GM12878 (cell line): Measurements from ENCODE around the gene RRH. TPM values are rescaled to one million over a fixed set of nuclear protein-coding genes. Genes with fewer than 3 reads are reported as not detected.

Experiments
- ATAC-seq: fragments of 200-7000 bp; cut with Tn5 transposase; 3 replicates; pipeline ENCODE4 v1.9.1; 2020; ENCODE audit warnings: mild to moderate bottlenecking, moderate library complexity
- BruUV-seq: library from RNA; stranded (reverse); fragments of 400-500 nt; replicated peaks from 2 replicates; lab custom pipeline; 2021; lab: Mats Ljungman, UMichigan
- CTCF ChIA-PET: fragments of 300-600 bp; sonication (Branson Sonifier 250); formaldehyde crosslinking; extraction: SDS; loops from one replicate; lab custom pipeline; 2021; ENCODE audit warnings: inconsistent platforms; lab: Yijun Ruan, JAX
- POLR2A ChIA-PET: fragments of 350-600 bp; formaldehyde crosslinking; extraction: SDS; loops from one replicate; lab custom pipeline; 2021; ENCODE audit warnings: inconsistent platforms; lab: Charles Lee
- RAD21 ChIA-PET: fragments of 300-600 bp; sonication (Branson Sonifier 250); formaldehyde crosslinking; loops from one replicate; lab custom pipeline; 2023; ENCODE audit warnings: antibody characterized with exemption; ENCODE audit not compliant: unreplicated experiment; lab: Charles Lee
- SMC1A ChIA-PET: fragments of 300-600 bp; sonication (Branson Sonifier 250); formaldehyde crosslinking; loops from one replicate; lab custom pipeline; 2023; ENCODE audit not compliant: unreplicated experiment, uncharacterized antibody; lab: Charles Lee
- DNase-seq: peaks from one replicate; pipeline ENCODE4 v3.0.0-alpha.2; 2011; ENCODE audit warnings: low read depth, low spot score
- FAIRE-seq: peaks from 3 replicates; lab custom pipeline; 2011; peaks lifted over from hg19 to GRCh38; lab: Jason Lieb, UNC
- H2AFZ ChIP-seq: 2 replicates; pipeline ENCODE4 v1.6.0; 2011; ENCODE audit warnings: low read depth, low read length, control low read depth; ENCODE audit not compliant: control insufficient read depth
- H3K27ac ChIP-seq: 2 replicates; pipeline ENCODE4 v1.5.1; 2011; ENCODE audit warnings: control low read depth; ENCODE audit not compliant: control insufficient read depth, insufficient read depth
- H3K27me3 ChIP-seq, 2 experiments: replicated peaks in 1 of 2; 2 replicates each; pipeline versions ENCODE4 v1.6.0 to v1.6.1; 2011; ENCODE audit warnings: low read length in 1 of 2; ENCODE audit not compliant: control insufficient read depth in 2 of 2, insufficient read depth in 2 of 2
- H3K36me3 ChIP-seq, 2 experiments: 2 replicates each; pipeline ENCODE4 v1.5.1; 2011; ENCODE audit warnings: low read length in 1 of 2; ENCODE audit not compliant: control insufficient read depth in 2 of 2, insufficient read depth in 2 of 2
- H3K4me1 ChIP-seq: 2 replicates; pipeline ENCODE4 v1.6.1; 2011; ENCODE audit warnings: mild to moderate bottlenecking, low read length, moderate library complexity, mixed read lengths; ENCODE audit not compliant: control insufficient read depth, insufficient read depth
- H3K4me2 ChIP-seq: 2 replicates; pipeline ENCODE4 v1.6.0; 2011; ENCODE audit warnings: control low read depth; ENCODE audit not compliant: control insufficient read depth, insufficient read depth
- H3K4me3 ChIP-seq: fragments of 200-600 bp; sonication (generic); 2 replicates; pipeline ENCODE4 v1.5.1; 2016
- H3K79me2 ChIP-seq: 2 replicates; pipeline ENCODE4 v1.6.0; 2011; ENCODE audit warnings: low read length; ENCODE audit not compliant: control insufficient read depth, insufficient read depth
- H3K9ac ChIP-seq: 2 replicates; pipeline ENCODE4 v1.8.0; 2011; ENCODE audit warnings: low read length, control low read depth, mixed read lengths; ENCODE audit not compliant: control insufficient read depth, insufficient read depth
- H3K9me3 ChIP-seq: replicated peaks from 3 replicates; pipeline ENCODE4 v1.5.1; 2011; ENCODE audit warnings: mild to moderate bottlenecking, low read length; ENCODE audit not compliant: control insufficient read depth, insufficient read depth
- H4K20me1 ChIP-seq: 2 replicates; pipeline ENCODE4 v1.6.0; 2011; ENCODE audit not compliant: control insufficient read depth, insufficient read depth
- NRF1 ChIP-seq: conservative IDR thresholded peaks from 2 replicates; pipeline ENCODE4 v1.6.1; 2011; ENCODE audit warnings: mild to moderate bottlenecking, low read depth, low read length, improper control_type of control experiment
- POU2F2 ChIP-seq: IDR thresholded peaks from 3 replicates; pipeline ENCODE4 v1.6.1; 2011; ENCODE audit warnings: low read depth, mild to moderate bottlenecking, low read length, borderline replicate concordance
- RBBP5 ChIP-seq: fragments of 200-600 bp; sonication (generic); conservative IDR thresholded peaks from 2 replicates; pipeline ENCODE4 v1.6.1; 2016
- in situ Hi-C: fragments of 300-500 bp; cut with MboI; formaldehyde crosslinking; loops from 9 replicates; pipeline ENCODE4 v1.14.3; 2018; ENCODE audit warnings: mixed read lengths
- intact Hi-C: fragments of 100-400 bp; cut with micrococcal nuclease; formaldehyde crosslinking; loops from one replicate; pipeline ENCODE4 v1.14.2; 2022; ENCODE audit not compliant: unreplicated experiment
- polyA plus RNA-seq, 11 experiments: library from polyadenylated mRNA; depleted of rRNA in 4 of 11; unstranded in 6 of 11; stranded (reverse) in 5 of 11; fragments of >200 nt; fragmentation: Nextera tagmentation in 4 of 11; fragmentation: Illumina TruSeq in 1 of 11; extraction: Ambion mirVana in 4 of 11; extraction: Trizol in 1 of 11; gene quantifications; 1 replicate in 1 of 11; 2 replicates in 10 of 11; pipeline versions ENCODE4 v1.2.1 to v1.2.3, GENCODE V29; 2011 to 2016; ENCODE audit warnings: inconsistent platforms in 2 of 11, missing spikeins in 2 of 11, low read depth in 1 of 11
- total RNA-seq, 4 experiments: library from RNA; depleted of rRNA in 3 of 4; stranded (reverse); fragments of >200 nt in 3 of 4; fragmentation: Illumina TruSeq in 1 of 4; extraction: Trizol in 1 of 4; gene quantifications; 2 replicates each; pipeline versions ENCODE4 v1.2.1 to v1.2.3, GENCODE V29; 2013 to 2021

Gene RRH
- total and polyA plus RNA-seq, 10 of the 15 experiments (the other 5 are each of a cell fraction or from before 2014, with no cell fraction given): 0.06 to 0.24 (median 0.12) TPM; not detected in 6

GRCh38 chr4:109890076-109890475 lies 62.3 kb downstream of the RRH start:
- H3K4me1 ChIP-seq: no peaks in the 10 kb centered on the region
- in situ Hi-C loops: no loop called here
- ChIA-PET SMC1A (interaction anchor here (1.0 kb wide), 1 partner anchor 404 kb away, joined by 3 read pairs; no protein-coding TSS in a partner anchor), RAD21 (no interaction called here), CTCF (no interaction called here), POLR2A (no interaction called here)
- no peaks in the 10 kb centered on the region for H3K36me3 ChIP-seq
- no peak overlapping the region for H3K9ac ChIP-seq
- H3K79me2 ChIP-seq: no peaks in the 10 kb centered on the region
- H2AFZ ChIP-seq: no peak overlapping the region
- BruUV-seq: no TSS peak
- FAIRE-seq: no peak
- no peak overlapping the region for H3K4me3 ChIP-seq
- H3K27ac ChIP-seq: no peak overlapping the region
- intact Hi-C loops: no loop called here
- TF ChIP-seq RBBP5 (no peak), POU2F2 (no peak), NRF1 (no peak)
- ATAC-seq: no peak
- no peak overlapping the region for H3K4me2 ChIP-seq
- H4K20me1 ChIP-seq: no peaks in the 10 kb centered on the region
- DNase-seq: no peak
- H3K27me3 ChIP-seq: no peaks in the 10 kb centered on the region
- no peaks in the 10 kb centered on the region for H3K9me3 ChIP-seq

Other genes starting within 250 kb of the RRH start
- 24.0 and 33.7 TPM in 2 replicates for gene CASP6, start 124.5 kb upstream of the RRH start, total RNA-seq (2014; rRNA removed)
- gene CASP6, start 124.5 kb upstream of the RRH start, total RNA-seq (2014; rRNA removed; fragmentation: Illumina TruSeq; extraction: Trizol): 23.2 and 26.3 TPM in 2 replicates
- gene CASP6, start 124.5 kb upstream of the RRH start, total RNA-seq (2021): 18.1 and 20.0 TPM in 2 replicates
- 66.8 and 78.1 TPM in 2 replicates for gene CASP6, start 124.5 kb upstream of the RRH start, polyA plus RNA-seq (2011; rRNA removed)
- gene CASP6, start 124.5 kb upstream of the RRH start, polyA plus RNA-seq (2014; fragmentation: Illumina TruSeq; extraction: Trizol): 34.0 and 44.0 TPM in 2 replicates
- 10 to 100 TPM; 20.0 to 23.2 TPM for gene CASP6, start 124.5 kb upstream of the RRH start, polyA plus RNA-seq (2014; fragmentation: Nextera tagmentation; extraction: Ambion mirVana)
- gene CASP6, start 124.5 kb upstream of the RRH start, polyA plus RNA-seq (2014; rRNA removed): 22.9 and 27.9 TPM in 2 replicates
- gene CASP6, start 124.5 kb upstream of the RRH start, polyA plus RNA-seq (2016; fragmentation: Nextera tagmentation; extraction: Ambion mirVana): 10 to 100 TPM; 51.2 to 56.2 TPM
- 6.7 and 7.6 TPM in 2 replicates for gene PLA2G12A, start 97.9 kb upstream of the RRH start, total RNA-seq (2014; rRNA removed)
- gene PLA2G12A, start 97.9 kb upstream of the RRH start, total RNA-seq (2014; rRNA removed; fragmentation: Illumina TruSeq; extraction: Trizol): 14.6 and 18.7 TPM in 2 replicates
- gene PLA2G12A, start 97.9 kb upstream of the RRH start, total RNA-seq (2021): 16.5 and 18.4 TPM in 2 replicates
- 30.9 and 36.8 TPM in 2 replicates for gene PLA2G12A, start 97.9 kb upstream of the RRH start, polyA plus RNA-seq (2011; rRNA removed)
- gene PLA2G12A, start 97.9 kb upstream of the RRH start, polyA plus RNA-seq (2014; fragmentation: Illumina TruSeq; extraction: Trizol): 8.5 and 12.3 TPM in 2 replicates
- 1 to 10 TPM; 3.7 to 6.2 TPM for gene PLA2G12A, start 97.9 kb upstream of the RRH start, polyA plus RNA-seq (2014; fragmentation: Nextera tagmentation; extraction: Ambion mirVana)
- 9.7 and 14.5 TPM in 2 replicates for gene PLA2G12A, start 97.9 kb upstream of the RRH start, polyA plus RNA-seq (2014; rRNA removed)
- gene PLA2G12A, start 97.9 kb upstream of the RRH start, polyA plus RNA-seq (2016; fragmentation: Nextera tagmentation; extraction: Ambion mirVana): 10 to 100 TPM; 34.4 to 35.7 TPM
- gene CFI, start 26.0 kb upstream of the RRH start, total RNA-seq (2014; rRNA removed): not detected in 2 replicates
- gene CFI, start 26.0 kb upstream of the RRH start, total RNA-seq (2014; rRNA removed; fragmentation: Illumina TruSeq; extraction: Trizol): not detected in 2 replicates
- 0.28 and 0.32 TPM in 2 replicates for gene CFI, start 26.0 kb upstream of the RRH start, total RNA-seq (2021)
- gene CFI, start 26.0 kb upstream of the RRH start, polyA plus RNA-seq (2011; rRNA removed): 0.10 and 0.15 TPM in 2 replicates
- not detected in 2 replicates for gene CFI, start 26.0 kb upstream of the RRH start, polyA plus RNA-seq (2014; fragmentation: Illumina TruSeq; extraction: Trizol)
- not detected for gene CFI, start 26.0 kb upstream of the RRH start, polyA plus RNA-seq (2014; fragmentation: Nextera tagmentation; extraction: Ambion mirVana)
- not detected in 2 replicates for gene CFI, start 26.0 kb upstream of the RRH start, polyA plus RNA-seq (2014; rRNA removed)
- gene CFI, start 26.0 kb upstream of the RRH start, polyA plus RNA-seq (2016; fragmentation: Nextera tagmentation; extraction: Ambion mirVana): not detected
- gene GAR1, start 12.2 kb upstream of the RRH start, total RNA-seq (2014; rRNA removed): 11.5 and 11.7 TPM in 2 replicates
- gene GAR1, start 12.2 kb upstream of the RRH start, total RNA-seq (2014; rRNA removed; fragmentation: Illumina TruSeq; extraction: Trizol): 13.8 and 14.7 TPM in 2 replicates
- 27.2 and 29.0 TPM in 2 replicates for gene GAR1, start 12.2 kb upstream of the RRH start, total RNA-seq (2021)
- gene GAR1, start 12.2 kb upstream of the RRH start, polyA plus RNA-seq (2011; rRNA removed): 30.6 and 37.6 TPM in 2 replicates
- gene GAR1, start 12.2 kb upstream of the RRH start, polyA plus RNA-seq (2014; fragmentation: Illumina TruSeq; extraction: Trizol): 55.2 and 60.0 TPM in 2 replicates
- 10 to 100 TPM; 16.6 to 20.5 TPM for gene GAR1, start 12.2 kb upstream of the RRH start, polyA plus RNA-seq (2014; fragmentation: Nextera tagmentation; extraction: Ambion mirVana)
- gene GAR1, start 12.2 kb upstream of the RRH start, polyA plus RNA-seq (2014; rRNA removed): 44.3 and 45.1 TPM in 2 replicates
- gene GAR1, start 12.2 kb upstream of the RRH start, polyA plus RNA-seq (2016; fragmentation: Nextera tagmentation; extraction: Ambion mirVana): 10 to 100 TPM; 59.1 to 76.3 TPM
- gene LRIT3, start 20.1 kb downstream of the RRH start, total RNA-seq (2014; rRNA removed): 0.11 TPM in 1 of 2 replicates, not detected in the other
- 0.05 TPM in 1 of 2 replicates, not detected in the other for gene LRIT3, start 20.1 kb downstream of the RRH start, total RNA-seq (2014; rRNA removed; fragmentation: Illumina TruSeq; extraction: Trizol)
- gene LRIT3, start 20.1 kb downstream of the RRH start, total RNA-seq (2021): not detected in 2 replicates
- gene LRIT3, start 20.1 kb downstream of the RRH start, polyA plus RNA-seq (2011; rRNA removed): 0.13 and 0.20 TPM in 2 replicates
- 0.06 TPM in 1 of 2 replicates, not detected in the other for gene LRIT3, start 20.1 kb downstream of the RRH start, polyA plus RNA-seq (2014; fragmentation: Illumina TruSeq; extraction: Trizol)
- gene LRIT3, start 20.1 kb downstream of the RRH start, polyA plus RNA-seq (2014; fragmentation: Nextera tagmentation; extraction: Ambion mirVana): not detected
- gene LRIT3, start 20.1 kb downstream of the RRH start, polyA plus RNA-seq (2014; rRNA removed): 0.10 and 0.14 TPM in 2 replicates
- gene LRIT3, start 20.1 kb downstream of the RRH start, polyA plus RNA-seq (2016; fragmentation: Nextera tagmentation; extraction: Ambion mirVana): under 1 TPM in 1 of 2 experiments, not detected in 1; 0.04 TPM
- 0.11 and 0.90 TPM in 2 replicates for gene EGF, start 84.9 kb downstream of the RRH start, total RNA-seq (2014; rRNA removed)
- gene EGF, start 84.9 kb downstream of the RRH start, total RNA-seq (2014; rRNA removed; fragmentation: Illumina TruSeq; extraction: Trizol): 0.13 and 0.55 TPM in 2 replicates
- 0.05 and 0.23 TPM in 2 replicates for gene EGF, start 84.9 kb downstream of the RRH start, total RNA-seq (2021)
- gene EGF, start 84.9 kb downstream of the RRH start, polyA plus RNA-seq (2011; rRNA removed): not detected in 2 replicates
- 0.15 TPM in 1 of 2 replicates, not detected in the other for gene EGF, start 84.9 kb downstream of the RRH start, polyA plus RNA-seq (2014; fragmentation: Illumina TruSeq; extraction: Trizol)
- gene EGF, start 84.9 kb downstream of the RRH start, polyA plus RNA-seq (2014; fragmentation: Nextera tagmentation; extraction: Ambion mirVana): under 1 TPM in 1 of 2 experiments, not detected in 1; 0.02 TPM
- gene EGF, start 84.9 kb downstream of the RRH start, polyA plus RNA-seq (2014; rRNA removed): 0.23 TPM in 1 of 2 replicates, not detected in the other
- gene EGF, start 84.9 kb downstream of the RRH start, polyA plus RNA-seq (2016; fragmentation: Nextera tagmentation; extraction: Ambion mirVana): under 1 TPM in 1 of 2 experiments, not detected in 1; 0.28 TPM